Measurements from ENCODE around the gene FOXP4. TPM values are rescaled to one million over a fixed set of nuclear protein-coding genes. Genes with fewer than 3 reads are reported as not detected.

Gene FOXP4
- total and polyA plus RNA-seq, 4 donors, result 2.5 to 16.0 (median 4.3) TPM

GRCh38 chr6:41623330-41623729 is 77.1 kb downstream of the FOXP4 start:
- WGBS, result 90% methylated on average over 6 of the region's 6 CpGs
- Histone ChIP-seq H3K27ac (ENCODE audit: low read depth in 1 of 2, low read length in 2 of 2) (no peak overlapping the region), H3K9me3 (ENCODE audit: control insufficient read depth in 4 of 4, low read length in 3 of 4) (peaks cover 0 to 3% (median under 1%) of the 10 kb centered on the region in 4 donors), H3K9ac (ENCODE audit: low read depth in 1 of 2, low read length in 2 of 2) (no peak overlapping the region), H3K4me3 (ENCODE audit: low read depth in 1 of 3, low read length in 3 of 3) (no peak overlapping the region), H3K4me1 (ENCODE audit: control insufficient read depth in 4 of 4, insufficient read depth in 4 of 4, low read length in 3 of 4) (no peaks in the 10 kb centered on the region), H3K36me3 (ENCODE audit: control insufficient read depth in 4 of 4, insufficient read depth in 3 of 4, low read depth in 1 of 4, low read length in 3 of 4) (no peaks in the 10 kb centered on the region), H3K27me3 (ENCODE audit: control insufficient read depth in 4 of 4, insufficient read depth in 4 of 4, low read length in 3 of 4) (no peaks in the 10 kb centered on the region)
- TF ChIP-seq HNF4G (IDR thresholded peaks at IDR 0.05), result no peak
- TF ChIP-seq ATF3 (IDR thresholded peaks at IDR 0.05), result no peak
- no peak for TF ChIP-seq CTCF (IDR thresholded peaks at IDR 0.05; ENCODE audit: low read depth, low read length, missing input control)
- TF ChIP-seq RAD21 (IDR thresholded peaks at IDR 0.05), result no peak
- TF ChIP-seq GABPA (IDR thresholded peaks at IDR 0.05 in 1 of 2, conservative IDR thresholded peaks at IDR 0.05 in 1 of 2), result no peak
- TF ChIP-seq FOXA1 (IDR thresholded peaks at IDR 0.05), result no peak
- TF ChIP-seq REST (IDR thresholded peaks at IDR 0.05), result no peak
- no peak for TF ChIP-seq SP1 (IDR thresholded peaks at IDR 0.05)
- TF ChIP-seq JUND (IDR thresholded peaks at IDR 0.05), result no peak
- TF ChIP-seq NR2F2 (IDR thresholded peaks at IDR 0.05), result no peak
- DNase-seq (ENCODE audit: low spot score), result no peak

- H3K27me3 ChIP-seq (ENCODE audit: control insufficient read depth in 4 of 4, insufficient read depth in 4 of 4, low read length in 3 of 4), result no peaks in the 10 kb centered on the region
- peaks cover 0 to 3% (median under 1%) of the 10 kb centered on the region in 4 donors for H3K9me3 ChIP-seq (ENCODE audit: control insufficient read depth in 4 of 4, low read length in 3 of 4)
- no peak overlapping the region for H3K9ac ChIP-seq (ENCODE audit: low read depth in 1 of 2, low read length in 2 of 2)
- no peak for DNase-seq (ENCODE audit: low spot score)
- no peak overlapping the region for H3K27ac ChIP-seq (ENCODE audit: low read depth in 1 of 2, low read length in 2 of 2)
- H3K36me3 ChIP-seq (ENCODE audit: control insufficient read depth in 4 of 4, insufficient read depth in 3 of 4, low read depth in 1 of 4, low read length in 3 of 4), result no peaks in the 10 kb centered on the region
- no peak overlapping the region for H3K4me3 ChIP-seq (ENCODE audit: low read depth in 1 of 3, low read length in 3 of 3)
- 87% methylated on average over 18 of the region's 18 CpGs for WGBS
- H3K4me1 ChIP-seq (ENCODE audit: control insufficient read depth in 4 of 4, insufficient read depth in 4 of 4, low read length in 3 of 4), result no peaks in the 10 kb centered on the region
- TF ChIP-seq TAF1 (conservative IDR thresholded peaks at IDR 0.05) (no peak), NR2F2 (IDR thresholded peaks at IDR 0.05) (no peak), RXRA (IDR thresholded peaks at IDR 0.05) (no peak), GABPA (IDR thresholded peaks at IDR 0.05 in 1 of 2, conservative IDR thresholded peaks at IDR 0.05 in 1 of 2) (no peak), CTCF (IDR thresholded peaks at IDR 0.05; ENCODE audit: low read depth, low read length, missing input control) (no peak), ZBTB33 (IDR thresholded peaks at IDR 0.05) (no peak), MAX (IDR thresholded peaks at IDR 0.05) (no peak), HNF4G (IDR thresholded peaks at IDR 0.05) (no peak), FOXA2 (IDR thresholded peaks at IDR 0.05) (no peak), EGR1 (IDR thresholded peaks at IDR 0.05; ENCODE audit: low read depth in 2 of 2) (no peak), JUND (IDR thresholded peaks at IDR 0.05) (no peak), RAD21 (IDR thresholded peaks at IDR 0.05) (no peak), REST (IDR thresholded peaks at IDR 0.05) (no peak), HNF4A (conservative IDR thresholded peaks at IDR 0.05) (no peak)
These were observed 78.6 kb downstream of the FOXP4 start for GRCh38 chr6:41624621-41625380.

Data from liver (tissue), 9 donors.